A673 (cell line): Measurements from ENCODE around the gene ZNF283.

Source experiments
- CTCF ChIP-seq: fragments of 300-800, 200-600 bp; sonication (generic); conservative IDR thresholded peaks from 2 replicates; pipeline ENCODE4 v1.5.1; 2017; ENCODE audit warnings: low read depth, mild to moderate bottlenecking, antibody characterized with exemption, low read length, moderate library complexity, mixed read lengths
- EZH2 ChIP-seq: fragments of 200-600 bp; sonication (generic); IDR thresholded peaks from 2 replicates; pipeline ENCODE4 v1.6.1; 2017; ENCODE audit warnings: borderline replicate concordance, low read depth, mild to moderate bottlenecking, mixed read lengths, antibody characterized with exemption, low read length; ENCODE audit not compliant: poor library complexity, severe bottlenecking

GRCh38 chr19:43883864-43884263 is 56.7 kb downstream of the ZNF283 start, which contains the start of gene ZNF404:
- TF ChIP-seq EZH2: no peak
- TF ChIP-seq CTCF: no peak
